Ovary (tissue), 9 donors: ENCODE measurements around the gene IGFBP4. TPM values are rescaled to one million over a fixed set of nuclear protein-coding genes. Genes with fewer than 3 reads are reported as not detected.

Experiments used
- DNase-seq, 5 donors: peaks; one replicate each; pipeline ENCODE4 v3.0.0-alpha.2; 2019 to 2020
- H3K27ac ChIP-seq, 2 donors: fragments of 200-600 bp; one replicate each; pipeline versions ENCODE4 v1.5.1 to v1.8.0; 2019 to 2022
- H3K27me3 ChIP-seq: fragments of 200-600 bp; one replicate; pipeline ENCODE4 v1.8.0; 2022
- H3K36me3 ChIP-seq: fragments of 200-600 bp; sonication (generic); one replicate; pipeline ENCODE4 v1.5.1; 2019
- H3K4me1 ChIP-seq: one replicate; pipeline ENCODE4 v1.8.1; 2013; ENCODE audit warnings: mild to moderate bottlenecking, moderate library complexity; ENCODE audit not compliant: insufficient read depth
- H3K4me3 ChIP-seq: fragments of 200-600 bp; sonication (generic); one replicate; pipeline ENCODE4 v1.5.1; 2017
- H3K9me3 ChIP-seq, 2 donors: fragments of 200-600 bp in 1 of 2; sonication (generic) in 1 of 2; one replicate each; pipeline versions ENCODE4 v1.5.1 to v1.8.1; 2013 to 2019; ENCODE audit warnings: mild to moderate bottlenecking in 1 of 2, moderate library complexity in 1 of 2
- CTCF ChIP-seq, 3 donors: fragments of 450-650 bp in 2 of 3; fragments of 200-600 bp in 1 of 3; IDR thresholded peaks; one replicate each; pipeline versions ENCODE4 v1.5.1 to v1.8.0; 2016 to 2022; ENCODE audit warnings: antibody characterized with exemption in 3 of 3, mild to moderate bottlenecking in 1 of 3
- EP300 ChIP-seq: sonication (generic); formaldehyde crosslinking; IDR thresholded peaks from one replicate; pipeline ENCODE4 v1.6.1; 2017; ENCODE audit warnings: antibody characterized with exemption
- POLR2A ChIP-seq: fragments of 450-650 bp; IDR thresholded peaks from one replicate; pipeline ENCODE4 v1.6.1; 2017; ENCODE audit warnings: antibody characterized with exemption, mild to moderate bottlenecking, moderate library complexity
- WGBS, 3 donors: extraction: QIAGEN DNeasy Blood & Tissue Kit in 1 of 3; methylation state at CpG; one replicate each; pipeline versions ENCODE4 v1.1.5 to v1.1.7; 2013 to 2017; 5-methylcytosine and 5-hydroxymethylcytosine counted together
- intact Hi-C, 4 donors: fragments of 100-400 bp; cut with DNase I; formaldehyde crosslinking; loops; one replicate each; pipeline versions ENCODE4 v1.11.0 to v1.15.1; 2022 to 2023
- polyA plus RNA-seq, 2 donors: library from polyadenylated mRNA; stranded (reverse); fragments of 200-250 nt in 1 of 2; fragments of 350-450 nt in 1 of 2; fragmentation: Illumina TruSeq in 1 of 2; extraction: RNeasy Lipid Tissue Mini Kit (QIAGEN cat#74804) in 1 of 2; gene quantifications; one replicate each; pipeline ENCODE4 v1.2.3, GENCODE V29; 2013 to 2014
- total RNA-seq, 7 donors: library from RNA; depleted of rRNA in 2 of 7; stranded (reverse); fragments of >200 nt in 2 of 7; fragmentation: NEBNext Ultra II Directional in 3 of 7; extraction: Animal tissue kit (Norgen Biotek cat#: 25700) in 3 of 7; gene quantifications; one replicate each; pipeline versions ENCODE4 v1.1.0 to v1.2.4, GENCODE V29; 2016 to 2023
- donor health status: DM: no; HTN: no; CAD: no; lungs with moderate emphysema.
- donor health status: DM: no; HTN: no; CAD: no.
- donor health status: Bipolar disorder and iron deficiency.
- donor health status: DM: yes; HTN: yes; CAD: no.
- donor health status: DM: no; HTN: no; CAD: no.
- donor health status: DM: yes; HTN: yes; CAD: no.

The IGFBP4 gene
- total and polyA plus RNA-seq, 9 donors: 457 to 3,447 (median 1,281) TPM

DNA sequence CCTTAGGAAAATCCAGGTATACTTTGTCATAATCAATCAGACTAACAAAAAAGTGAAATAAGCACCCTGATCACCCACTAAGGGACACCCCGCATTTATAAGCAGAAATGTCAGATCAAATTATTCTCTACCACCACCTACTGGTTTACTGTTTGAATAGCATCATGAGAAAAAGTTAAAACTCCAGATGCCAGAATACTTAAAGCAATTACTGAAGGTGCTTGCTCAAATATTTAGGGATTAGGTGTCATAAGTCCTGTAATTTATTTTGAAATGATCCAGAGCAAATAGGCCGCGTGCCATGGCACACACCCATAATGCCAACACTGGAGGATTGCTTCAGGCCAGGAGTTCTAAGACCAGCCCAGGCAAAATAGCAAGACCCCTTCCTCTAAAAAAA lies 27.9 kb upstream of the IGFBP4 start:
- Histone ChIP-seq H3K4me3 (no peak overlapping the region), H3K36me3 (no peaks in the 10 kb centered on the region), H3K27me3 (no peaks in the 10 kb centered on the region), H3K27ac (no peak overlapping the region), H3K9me3 (no peaks in the 10 kb centered on the region), H3K4me1 (peaks cover 6% of the 10 kb centered on the region)
- no peak for DNase-seq
- TF ChIP-seq CTCF (IDR thresholded peaks at IDR 0.05) (peak in 2 of 3 donors; percentile 40 to 60), POLR2A (no peak)
- intact Hi-C loops: no loop called here
- WGBS, 3 donors: 45 to 51% (median 48%) methylated on average over 3 of the region's 3 CpGs

DNA sequence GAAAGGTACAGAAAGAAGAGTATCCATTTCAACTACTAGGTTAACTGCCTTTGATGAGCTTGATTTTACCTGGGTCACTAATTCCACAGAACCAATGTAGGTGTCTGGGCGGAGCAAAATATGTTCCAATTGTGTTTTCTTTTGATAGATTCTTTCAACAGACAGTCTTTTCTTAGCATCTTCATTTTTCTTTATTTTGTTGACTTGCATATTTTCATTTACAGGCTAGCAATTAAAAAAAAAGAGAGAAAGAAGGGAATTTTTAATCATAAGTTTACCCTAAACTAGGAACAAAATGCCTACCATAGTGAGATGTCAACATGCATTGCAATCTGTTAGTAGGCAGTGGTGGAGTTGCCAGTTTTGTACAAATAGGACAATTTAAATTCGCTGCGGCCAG lies 26.6 kb upstream of the IGFBP4 start:
- H3K27ac ChIP-seq: no peak overlapping the region
- peaks cover 6% of the 10 kb centered on the region for H3K4me1 ChIP-seq
- H3K36me3 ChIP-seq: no peaks in the 10 kb centered on the region
- no peak overlapping the region for H3K4me3 ChIP-seq
- WGBS, 3 donors: 39 to 45% (median 41%) methylated on average over 3 of the region's 3 CpGs
- H3K9me3 ChIP-seq: no peaks in the 10 kb centered on the region
- DNase-seq: no peak
- intact Hi-C loops: no loop called here
- TF ChIP-seq POLR2A (no peak), EP300 (no peak), CTCF (IDR thresholded peaks at IDR 0.05) (no peak)
- H3K27me3 ChIP-seq: no peaks in the 10 kb centered on the region

DNA sequence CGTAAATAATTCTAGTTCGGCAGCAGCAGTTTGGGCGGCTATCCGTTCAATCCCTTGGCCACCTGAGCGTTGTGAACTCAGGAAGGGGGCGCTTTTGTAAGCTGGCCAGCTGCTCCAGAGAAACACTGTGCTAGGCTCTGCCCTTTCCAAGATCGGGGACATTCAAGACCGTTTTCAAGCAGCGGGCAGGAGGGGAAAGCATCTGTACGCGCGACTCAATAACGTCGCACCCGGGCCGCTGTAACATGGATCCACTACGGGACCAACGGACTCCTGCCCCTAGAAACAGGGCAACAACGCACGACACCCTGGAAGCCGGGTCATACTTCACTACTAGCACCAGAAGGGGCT lies 26.0 kb upstream of the IGFBP4 start:
- no peak overlapping the region for H3K27ac ChIP-seq
- no peaks in the 10 kb centered on the region for H3K36me3 ChIP-seq
- no peaks in the 10 kb centered on the region for H3K9me3 ChIP-seq
- 1% methylated on average over 21 of the region's 21 CpGs for WGBS, 3 donors
- intact Hi-C loops: no loop called here
- no peak for DNase-seq
- H3K4me1 ChIP-seq: peaks cover 6% of the 10 kb centered on the region
- peak overlapping the region; percentile 48 for H3K4me3 ChIP-seq
- H3K27me3 ChIP-seq: no peaks in the 10 kb centered on the region
- no peak for TF ChIP-seq POLR2A
- TF ChIP-seq EP300: no peak
- no peak for TF ChIP-seq CTCF (IDR thresholded peaks at IDR 0.05)

GRCh38 chr17:40417609-40418427 lies 25.4 kb upstream of the IGFBP4 start, which contains the start of gene TOP2A:
TOP2A (minus strand) TSS chr17:40417896; CDS start chr17:40417791, 105 bp downstream.
- no peak within 1 kb of the TSS for H3K27ac ChIP-seq
- no peak for TF ChIP-seq EP300
- TF ChIP-seq POLR2A: no peak
- TF ChIP-seq CTCF (IDR thresholded peaks at IDR 0.05): no peak
- intact Hi-C loops: no loop called here
- no peaks in the 10 kb centered on the region for H3K9me3 ChIP-seq
- 0% methylated on average over 45 to 49 of the region's 49 CpGs for WGBS, 3 donors
- H3K36me3 ChIP-seq: no peaks in the 10 kb centered on the region
- peak within 1 kb of the TSS; percentile 54 for H3K4me3 ChIP-seq
- H3K4me1 ChIP-seq: peaks cover 6% of the 10 kb centered on the region
- H3K27me3 ChIP-seq: no peaks in the 10 kb centered on the region
- DNase-seq: peak; percentile 96 to 99 (median 97)
